ENCODE measurements around the gene DPT. TPM values are rescaled to one million over a fixed set of nuclear protein-coding genes. Genes with fewer than 3 reads are reported as not detected.

The DPT gene
- total and polyA plus RNA-seq, 10 of the 15 experiments (the other 5 are each of a cell fraction or from before 2014, with no cell fraction given): 0.05 to 0.10 TPM; not detected in 8

DNA sequence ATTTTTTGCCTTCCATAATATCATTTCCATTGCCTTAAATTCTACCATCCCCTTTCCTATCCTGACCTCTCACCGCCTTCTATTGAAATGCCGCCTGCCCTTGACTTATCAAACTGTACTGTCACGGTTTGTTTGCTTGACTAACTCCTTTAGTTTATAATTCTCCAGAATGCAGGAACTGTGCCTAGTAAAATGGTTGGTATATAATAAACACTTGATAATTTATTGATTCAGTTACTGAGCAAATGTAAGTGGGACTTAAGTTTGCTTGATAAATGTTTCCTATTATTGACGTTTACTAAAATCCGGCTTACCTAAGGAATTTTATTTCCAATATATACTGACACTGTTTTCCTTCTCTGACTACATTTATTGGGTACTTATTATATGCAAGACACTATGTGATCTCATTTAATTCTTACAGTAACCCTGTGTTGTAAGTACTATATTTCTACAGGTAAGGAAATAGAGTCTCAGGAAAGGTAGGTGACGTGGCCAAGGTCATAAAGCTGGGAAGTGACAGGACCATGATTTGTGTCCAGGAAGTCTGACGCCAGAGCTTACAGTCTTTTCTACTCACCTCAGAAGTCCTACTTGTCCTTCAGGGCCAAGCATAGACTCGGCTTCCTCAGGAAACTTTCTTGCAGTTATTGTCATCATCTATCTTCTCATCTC, 35.7 kb downstream of the DPT start:
- no peak overlapping the region for H2AFZ ChIP-seq (ENCODE audit: control insufficient read depth, low read depth, low read length)
- no peaks in the 10 kb centered on the region; a peak in 2 of 4 replicates for H3K27me3 ChIP-seq (replicated peaks in 1 of 2; ENCODE audit: control insufficient read depth in 2 of 2, insufficient read depth in 2 of 2, low read length in 1 of 2)
- ChIA-PET SMC1A (ENCODE audit: uncharacterized antibody, unreplicated experiment) (no interaction called here), RAD21 (ENCODE audit: unreplicated experiment) (no interaction called here), CTCF (no interaction called here), POLR2A (no interaction called here)
- H3K27ac ChIP-seq (ENCODE audit: control insufficient read depth, insufficient read depth): no peak overlapping the region
- no peak overlapping the region for H3K4me2 ChIP-seq (ENCODE audit: control insufficient read depth, insufficient read depth)
- 74% methylated on average over 8 of the region's 8 CpGs for WGBS (ENCODE audit: insufficient coverage, insufficient replicate concordance, low lambda C conversion rate, missing lambda C conversion rate)
- intact Hi-C loops (cut with micrococcal nuclease; ENCODE audit: unreplicated experiment) (no loop called here), in situ Hi-C loops (cut with MboI) (no loop called here)
- no peaks in the 10 kb centered on the region for H3K4me1 ChIP-seq (ENCODE audit: control insufficient read depth, insufficient read depth, low read length)
- no peaks in the 10 kb centered on the region for H3K79me2 ChIP-seq (ENCODE audit: control insufficient read depth, insufficient read depth, low read length)
- DNase-seq (ENCODE audit: low read depth, low spot score): no peak
- FAIRE-seq: no peak
- no peak overlapping the region for H3K4me3 ChIP-seq
- H4K20me1 ChIP-seq (ENCODE audit: control insufficient read depth, insufficient read depth): no peaks in the 10 kb centered on the region
- no peak for ATAC-seq
- TF ChIP-seq JUNB (IDR thresholded peaks at IDR 0.05) (no peak), YBX1 (IDR thresholded peaks at IDR 0.05) (no peak), SUZ12 (IDR thresholded peaks at IDR 0.05; ENCODE audit: unreplicated experiment) (no peak), CEBPZ (IDR thresholded peaks at IDR 0.05; ENCODE audit: low read depth, low read length) (no peak), ASH2L (IDR thresholded peaks at IDR 0.05; ENCODE audit: borderline replicate concordance, low read depth) (no peak), SIX5 (IDR thresholded peaks at IDR 0.05; ENCODE audit: low read depth, low read length, severe bottlenecking) (no peak), CEBPB (IDR thresholded peaks at IDR 0.05; ENCODE audit: borderline replicate concordance in 1 of 2, low read depth in 2 of 2, low read length in 2 of 2) (no peak), ZZZ3 (IDR thresholded peaks at IDR 0.05; ENCODE audit: control insufficient read depth, insufficient read length, low read depth) (no peak), HCFC1 (IDR thresholded peaks at IDR 0.05; ENCODE audit: low read length) (no peak), BHLHE40 (IDR thresholded peaks at IDR 0.05; ENCODE audit: borderline replicate concordance in 1 of 2, low read depth in 2 of 2, low read length in 1 of 2) (no peak), EED (IDR thresholded peaks at IDR 0.05; ENCODE audit: low read depth) (no peak), ESRRA (IDR thresholded peaks at IDR 0.05; ENCODE audit: low read length) (no peak), ZNF217 (IDR thresholded peaks at IDR 0.05) (no peak)
- TF ChIP-seq, protein P1, sequence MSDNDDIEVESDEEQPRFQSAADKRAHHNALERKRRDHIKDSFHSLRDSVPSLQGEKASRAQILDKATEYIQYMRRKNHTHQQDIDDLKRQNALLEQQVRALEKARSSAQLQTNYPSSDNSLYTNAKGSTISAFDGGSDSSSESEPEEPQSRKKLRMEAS (IDR thresholded peaks at IDR 0.05; ENCODE audit: low read depth, low read length): no peak
- TF ChIP-seq, protein P2, sequence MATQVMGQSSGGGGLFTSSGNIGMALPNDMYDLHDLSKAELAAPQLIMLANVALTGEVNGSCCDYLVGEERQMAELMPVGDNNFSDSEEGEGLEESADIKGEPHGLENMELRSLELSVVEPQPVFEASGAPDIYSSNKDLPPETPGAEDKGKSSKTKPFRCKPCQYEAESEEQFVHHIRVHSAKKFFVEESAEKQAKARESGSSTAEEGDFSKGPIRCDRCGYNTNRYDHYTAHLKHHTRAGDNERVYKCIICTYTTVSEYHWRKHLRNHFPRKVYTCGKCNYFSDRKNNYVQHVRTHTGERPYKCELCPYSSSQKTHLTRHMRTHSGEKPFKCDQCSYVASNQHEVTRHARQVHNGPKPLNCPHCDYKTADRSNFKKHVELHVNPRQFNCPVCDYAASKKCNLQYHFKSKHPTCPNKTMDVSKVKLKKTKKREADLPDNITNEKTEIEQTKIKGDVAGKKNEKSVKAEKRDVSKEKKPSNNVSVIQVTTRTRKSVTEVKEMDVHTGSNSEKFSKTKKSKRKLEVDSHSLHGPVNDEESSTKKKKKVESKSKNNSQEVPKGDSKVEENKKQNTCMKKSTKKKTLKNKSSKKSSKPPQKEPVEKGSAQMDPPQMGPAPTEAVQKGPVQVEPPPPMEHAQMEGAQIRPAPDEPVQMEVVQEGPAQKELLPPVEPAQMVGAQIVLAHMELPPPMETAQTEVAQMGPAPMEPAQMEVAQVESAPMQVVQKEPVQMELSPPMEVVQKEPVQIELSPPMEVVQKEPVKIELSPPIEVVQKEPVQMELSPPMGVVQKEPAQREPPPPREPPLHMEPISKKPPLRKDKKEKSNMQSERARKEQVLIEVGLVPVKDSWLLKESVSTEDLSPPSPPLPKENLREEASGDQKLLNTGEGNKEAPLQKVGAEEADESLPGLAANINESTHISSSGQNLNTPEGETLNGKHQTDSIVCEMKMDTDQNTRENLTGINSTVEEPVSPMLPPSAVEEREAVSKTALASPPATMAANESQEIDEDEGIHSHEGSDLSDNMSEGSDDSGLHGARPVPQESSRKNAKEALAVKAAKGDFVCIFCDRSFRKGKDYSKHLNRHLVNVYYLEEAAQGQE (IDR thresholded peaks at IDR 0.05; ENCODE audit: low read depth, low read length): no peak
- no peak overlapping the region for H3K9ac ChIP-seq (ENCODE audit: control insufficient read depth, insufficient read depth, low read length)
- BruUV-seq (replicated peaks): no TSS peak
- no peaks in the 10 kb centered on the region for H3K36me3 ChIP-seq (ENCODE audit: control insufficient read depth in 2 of 2, insufficient read depth in 2 of 2, low read length in 1 of 2)
- H3K9me3 ChIP-seq (replicated peaks; ENCODE audit: control insufficient read depth, insufficient read depth, low read length): no peaks in the 10 kb centered on the region
